H1 (cell line): ENCODE results near the gene ZNF85.

Experiments used
- FOSL1 ChIP-seq: IDR thresholded peaks from 2 replicates; pipeline ENCODE4 v1.6.1; 2011; ENCODE audit warnings: mild to moderate bottlenecking, low read depth, low read length, moderate library complexity; ENCODE audit not compliant: insufficient read depth
- POLR2A ChIP-seq, 2 experiments: IDR thresholded peaks; 1 replicate in 1 of 2; 2 replicates in 1 of 2; pipeline ENCODE4 v1.6.1; 2011; ENCODE audit warnings: low read depth in 2 of 2, low read length in 2 of 2, mild to moderate bottlenecking in 2 of 2; ENCODE audit errors: control extremely low read depth in 1 of 2
- POLR2AphosphoS5 ChIP-seq: IDR thresholded peaks from 2 replicates; pipeline ENCODE4 v1.6.1; 2011; ENCODE audit warnings: low read depth, low read length
- RFX5 ChIP-seq: IDR thresholded peaks from 2 replicates; pipeline ENCODE4 v1.6.1; 2011; ENCODE audit warnings: low read depth, low read length, improper control_type of control experiment, borderline replicate concordance
- ZNF274 ChIP-seq: IDR thresholded peaks from 2 replicates; pipeline ENCODE4 v1.7.0; 2012; ENCODE audit warnings: low read length, borderline replicate concordance; ENCODE audit errors: extremely low read depth
- TF ChIP-seq, protein P1 (sequence below): fragments of 300-600 bp; sonication (generic); IDR thresholded peaks from 2 replicates; pipeline ENCODE4 v1.7.1; 2012; ENCODE audit warnings: low read length, moderate library complexity, mild to moderate bottlenecking, inconsistent platforms; ENCODE audit not compliant: insufficient replicate concordance

- TF ChIP-seq POLR2AphosphoS5, result no peak
- no peak for TF ChIP-seq FOSL1
- no peak for TF ChIP-seq ZNF274
- TF ChIP-seq POLR2A (IDR thresholded peaks at IDR 0.05; ENCODE audit: control extremely low read depth in 1 of 2, low read depth in 2 of 2, low read length in 2 of 2), result no peak
- TF ChIP-seq, protein P1, sequence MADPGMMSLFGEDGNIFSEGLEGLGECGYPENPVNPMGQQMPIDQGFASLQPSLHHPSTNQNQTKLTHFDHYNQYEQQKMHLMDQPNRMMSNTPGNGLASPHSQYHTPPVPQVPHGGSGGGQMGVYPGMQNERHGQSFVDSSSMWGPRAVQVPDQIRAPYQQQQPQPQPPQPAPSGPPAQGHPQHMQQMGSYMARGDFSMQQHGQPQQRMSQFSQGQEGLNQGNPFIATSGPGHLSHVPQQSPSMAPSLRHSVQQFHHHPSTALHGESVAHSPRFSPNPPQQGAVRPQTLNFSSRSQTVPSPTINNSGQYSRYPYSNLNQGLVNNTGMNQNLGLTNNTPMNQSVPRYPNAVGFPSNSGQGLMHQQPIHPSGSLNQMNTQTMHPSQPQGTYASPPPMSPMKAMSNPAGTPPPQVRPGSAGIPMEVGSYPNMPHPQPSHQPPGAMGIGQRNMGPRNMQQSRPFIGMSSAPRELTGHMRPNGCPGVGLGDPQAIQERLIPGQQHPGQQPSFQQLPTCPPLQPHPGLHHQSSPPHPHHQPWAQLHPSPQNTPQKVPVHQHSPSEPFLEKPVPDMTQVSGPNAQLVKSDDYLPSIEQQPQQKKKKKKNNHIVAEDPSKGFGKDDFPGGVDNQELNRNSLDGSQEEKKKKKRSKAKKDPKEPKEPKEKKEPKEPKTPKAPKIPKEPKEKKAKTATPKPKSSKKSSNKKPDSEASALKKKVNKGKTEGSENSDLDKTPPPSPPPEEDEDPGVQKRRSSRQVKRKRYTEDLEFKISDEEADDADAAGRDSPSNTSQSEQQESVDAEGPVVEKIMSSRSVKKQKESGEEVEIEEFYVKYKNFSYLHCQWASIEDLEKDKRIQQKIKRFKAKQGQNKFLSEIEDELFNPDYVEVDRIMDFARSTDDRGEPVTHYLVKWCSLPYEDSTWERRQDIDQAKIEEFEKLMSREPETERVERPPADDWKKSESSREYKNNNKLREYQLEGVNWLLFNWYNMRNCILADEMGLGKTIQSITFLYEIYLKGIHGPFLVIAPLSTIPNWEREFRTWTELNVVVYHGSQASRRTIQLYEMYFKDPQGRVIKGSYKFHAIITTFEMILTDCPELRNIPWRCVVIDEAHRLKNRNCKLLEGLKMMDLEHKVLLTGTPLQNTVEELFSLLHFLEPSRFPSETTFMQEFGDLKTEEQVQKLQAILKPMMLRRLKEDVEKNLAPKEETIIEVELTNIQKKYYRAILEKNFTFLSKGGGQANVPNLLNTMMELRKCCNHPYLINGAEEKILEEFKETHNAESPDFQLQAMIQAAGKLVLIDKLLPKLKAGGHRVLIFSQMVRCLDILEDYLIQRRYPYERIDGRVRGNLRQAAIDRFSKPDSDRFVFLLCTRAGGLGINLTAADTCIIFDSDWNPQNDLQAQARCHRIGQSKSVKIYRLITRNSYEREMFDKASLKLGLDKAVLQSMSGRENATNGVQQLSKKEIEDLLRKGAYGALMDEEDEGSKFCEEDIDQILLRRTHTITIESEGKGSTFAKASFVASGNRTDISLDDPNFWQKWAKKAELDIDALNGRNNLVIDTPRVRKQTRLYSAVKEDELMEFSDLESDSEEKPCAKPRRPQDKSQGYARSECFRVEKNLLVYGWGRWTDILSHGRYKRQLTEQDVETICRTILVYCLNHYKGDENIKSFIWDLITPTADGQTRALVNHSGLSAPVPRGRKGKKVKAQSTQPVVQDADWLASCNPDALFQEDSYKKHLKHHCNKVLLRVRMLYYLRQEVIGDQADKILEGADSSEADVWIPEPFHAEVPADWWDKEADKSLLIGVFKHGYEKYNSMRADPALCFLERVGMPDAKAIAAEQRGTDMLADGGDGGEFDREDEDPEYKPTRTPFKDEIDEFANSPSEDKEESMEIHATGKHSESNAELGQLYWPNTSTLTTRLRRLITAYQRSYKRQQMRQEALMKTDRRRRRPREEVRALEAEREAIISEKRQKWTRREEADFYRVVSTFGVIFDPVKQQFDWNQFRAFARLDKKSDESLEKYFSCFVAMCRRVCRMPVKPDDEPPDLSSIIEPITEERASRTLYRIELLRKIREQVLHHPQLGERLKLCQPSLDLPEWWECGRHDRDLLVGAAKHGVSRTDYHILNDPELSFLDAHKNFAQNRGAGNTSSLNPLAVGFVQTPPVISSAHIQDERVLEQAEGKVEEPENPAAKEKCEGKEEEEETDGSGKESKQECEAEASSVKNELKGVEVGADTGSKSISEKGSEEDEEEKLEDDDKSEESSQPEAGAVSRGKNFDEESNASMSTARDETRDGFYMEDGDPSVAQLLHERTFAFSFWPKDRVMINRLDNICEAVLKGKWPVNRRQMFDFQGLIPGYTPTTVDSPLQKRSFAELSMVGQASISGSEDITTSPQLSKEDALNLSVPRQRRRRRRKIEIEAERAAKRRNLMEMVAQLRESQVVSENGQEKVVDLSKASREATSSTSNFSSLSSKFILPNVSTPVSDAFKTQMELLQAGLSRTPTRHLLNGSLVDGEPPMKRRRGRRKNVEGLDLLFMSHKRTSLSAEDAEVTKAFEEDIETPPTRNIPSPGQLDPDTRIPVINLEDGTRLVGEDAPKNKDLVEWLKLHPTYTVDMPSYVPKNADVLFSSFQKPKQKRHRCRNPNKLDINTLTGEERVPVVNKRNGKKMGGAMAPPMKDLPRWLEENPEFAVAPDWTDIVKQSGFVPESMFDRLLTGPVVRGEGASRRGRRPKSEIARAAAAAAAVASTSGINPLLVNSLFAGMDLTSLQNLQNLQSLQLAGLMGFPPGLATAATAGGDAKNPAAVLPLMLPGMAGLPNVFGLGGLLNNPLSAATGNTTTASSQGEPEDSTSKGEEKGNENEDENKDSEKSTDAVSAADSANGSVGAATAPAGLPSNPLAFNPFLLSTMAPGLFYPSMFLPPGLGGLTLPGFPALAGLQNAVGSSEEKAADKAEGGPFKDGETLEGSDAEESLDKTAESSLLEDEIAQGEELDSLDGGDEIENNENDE, result no peak
- no peak for TF ChIP-seq RFX5
Observed at GRCh38 chr19:20879501-20879900, 43.5 kb upstream of the ZNF85 start.
